Transverse colon (tissue), 4 donors: ENCODE measurements around the gene NSMF.

ENCODE experiments used
- EP300 ChIP-seq: sonication (generic); formaldehyde crosslinking; IDR thresholded peaks from one replicate; pipeline ENCODE4 v1.6.1; 2017; ENCODE audit warnings: antibody characterized with exemption, low read depth
- POLR2A ChIP-seq: fragments of 450-650 bp; IDR thresholded peaks from one replicate; pipeline ENCODE4 v1.6.1; 2016; ENCODE audit warnings: antibody characterized with exemption, mild to moderate bottlenecking, moderate library complexity
- POLR2AphosphoS5 ChIP-seq, 3 donors: sonication (generic); formaldehyde crosslinking; IDR thresholded peaks; one replicate each; pipeline ENCODE4 v1.6.1; 2016; ENCODE audit warnings: antibody characterized with exemption in 3 of 3
- TF ChIP-seq, protein P1 (sequence below), 5 experiments: fragments of 200-600 bp in 3 of 5; fragments of 450-650 bp in 2 of 5; sonication (generic) in 3 of 5; IDR thresholded peaks; 1 replicate in 2 of 5; 2 replicates in 3 of 5; pipeline ENCODE4 v1.5.1; 2016 to 2017; ENCODE audit warnings: antibody characterized with exemption in 5 of 5, inconsistent platforms in 3 of 5, mild to moderate bottlenecking in 2 of 5, moderate library complexity in 1 of 5

DNA sequence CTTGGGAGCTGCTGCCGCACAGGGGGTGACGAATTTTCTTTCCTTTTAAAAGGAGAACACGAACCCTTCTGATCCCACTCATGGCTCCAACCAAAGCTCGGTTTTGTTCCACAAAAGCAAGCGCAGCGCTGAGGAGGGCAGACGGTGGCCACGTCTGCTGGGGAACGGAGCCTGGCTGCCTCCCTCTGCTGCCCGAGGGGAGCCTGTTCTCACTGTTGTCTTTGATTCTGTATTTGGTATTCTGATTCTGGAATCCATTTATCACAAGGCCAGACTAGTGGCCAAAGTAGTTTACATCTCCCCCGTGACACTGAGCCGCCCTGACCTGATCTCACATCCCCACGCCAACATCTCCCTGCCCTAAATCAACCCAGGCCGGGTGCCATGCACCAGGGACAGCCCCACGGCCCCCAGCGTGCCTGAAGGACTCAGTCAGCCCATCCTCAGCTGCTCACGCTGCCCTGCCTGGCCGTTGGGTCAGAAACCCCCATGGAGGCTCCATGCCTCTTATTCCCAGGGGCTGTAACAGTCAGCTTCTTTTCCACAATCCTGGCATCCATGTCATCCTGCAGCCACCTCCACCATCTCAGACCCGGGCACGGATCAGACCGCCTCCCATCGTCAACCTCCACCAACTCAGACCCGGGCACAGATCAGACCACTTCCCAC lies 6.7 kb upstream of the NSMF start:
- TF ChIP-seq EP300 (no peak), POLR2A (no peak), POLR2AphosphoS5 (IDR thresholded peaks at IDR 0.05) (no peak)
- TF ChIP-seq, protein P1, sequence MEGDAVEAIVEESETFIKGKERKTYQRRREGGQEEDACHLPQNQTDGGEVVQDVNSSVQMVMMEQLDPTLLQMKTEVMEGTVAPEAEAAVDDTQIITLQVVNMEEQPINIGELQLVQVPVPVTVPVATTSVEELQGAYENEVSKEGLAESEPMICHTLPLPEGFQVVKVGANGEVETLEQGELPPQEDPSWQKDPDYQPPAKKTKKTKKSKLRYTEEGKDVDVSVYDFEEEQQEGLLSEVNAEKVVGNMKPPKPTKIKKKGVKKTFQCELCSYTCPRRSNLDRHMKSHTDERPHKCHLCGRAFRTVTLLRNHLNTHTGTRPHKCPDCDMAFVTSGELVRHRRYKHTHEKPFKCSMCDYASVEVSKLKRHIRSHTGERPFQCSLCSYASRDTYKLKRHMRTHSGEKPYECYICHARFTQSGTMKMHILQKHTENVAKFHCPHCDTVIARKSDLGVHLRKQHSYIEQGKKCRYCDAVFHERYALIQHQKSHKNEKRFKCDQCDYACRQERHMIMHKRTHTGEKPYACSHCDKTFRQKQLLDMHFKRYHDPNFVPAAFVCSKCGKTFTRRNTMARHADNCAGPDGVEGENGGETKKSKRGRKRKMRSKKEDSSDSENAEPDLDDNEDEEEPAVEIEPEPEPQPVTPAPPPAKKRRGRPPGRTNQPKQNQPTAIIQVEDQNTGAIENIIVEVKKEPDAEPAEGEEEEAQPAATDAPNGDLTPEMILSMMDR (IDR thresholded peaks at IDR 0.05), result no peak
